Prostate gland (tissue), 2 donors: Measurements from ENCODE around the gene GPR55. TPM values are rescaled to one million over a fixed set of nuclear protein-coding genes. Genes with fewer than 3 reads are reported as not detected.
"Not testable (repeated sequence)": the region's sequence is repeated elsewhere in the genome, so short reads cannot be mapped to it uniquely, and the experiment has no call there.

Experiments used
- DNase-seq: peaks from one replicate; pipeline ENCODE4 v3.0.0-alpha.2; 2019; ENCODE audit warnings: low spot score
- H3K27ac ChIP-seq, 2 donors: fragments of 200-600 bp; sonication (generic); 2 replicates each; pipeline ENCODE4 v1.5.1; 2017 to 2019
- H3K27me3 ChIP-seq: fragments of 200-600 bp; sonication (generic); replicated peaks from 2 replicates; pipeline ENCODE4 v1.5.1; 2019; ENCODE audit not compliant: insufficient read depth
- H3K36me3 ChIP-seq, 2 donors: fragments of 200-600 bp; sonication (generic); 1 replicate in 1 of 2; 2 replicates in 1 of 2; pipeline versions ENCODE4 v1.5.1 to v1.8.1; 2017 to 2019
- H3K4me1 ChIP-seq: fragments of 200-600 bp; sonication (generic); replicated peaks from 2 replicates; pipeline ENCODE4 v1.5.1; 2019
- H3K4me3 ChIP-seq, 2 donors: fragments of 200-600 bp; sonication (generic); 2 replicates each; pipeline ENCODE4 v1.5.1; 2017 to 2019
- H3K9me3 ChIP-seq: fragments of 200-600 bp; sonication (generic); 2 replicates; pipeline ENCODE4 v1.5.1; 2017
- POLR2A ChIP-seq: fragments of 450-650 bp; IDR thresholded peaks from one replicate; pipeline ENCODE4 v1.6.1; 2016; ENCODE audit warnings: antibody characterized with exemption, mild to moderate bottlenecking
- POLR2AphosphoS5 ChIP-seq: sonication (generic); formaldehyde crosslinking; IDR thresholded peaks from one replicate; pipeline ENCODE4 v1.6.1; 2017; ENCODE audit warnings: antibody characterized with exemption
- WGBS: methylation state at CpG from one replicate; pipeline ENCODE4 v1.1.5; 2018; 5-methylcytosine and 5-hydroxymethylcytosine counted together
- intact Hi-C: fragments of 100-400 bp; cut with DNase I; formaldehyde crosslinking; loops from one replicate; pipeline ENCODE4 v1.14.2; 2022
- total RNA-seq, 2 donors: library from RNA; depleted of rRNA; stranded (reverse); fragments of >200 nt; gene quantifications; one replicate each; pipeline ENCODE4 v1.1.0, GENCODE V29; 2016
- TF ChIP-seq, protein P1 (sequence below), 4 experiments: fragments of 200-600 bp in 2 of 4; fragments of 450-650 bp in 2 of 4; sonication (generic) in 2 of 4; IDR thresholded peaks; 1 replicate in 3 of 4; 2 replicates in 1 of 4; pipeline ENCODE4 v1.5.1; 2016 to 2019; ENCODE audit warnings: antibody characterized with exemption in 4 of 4, mild to moderate bottlenecking in 2 of 4, moderate library complexity in 2 of 4

The GPR55 gene
- total RNA-seq, 2 donors from 2014 or later, result 0.77 to 3.0 TPM

DNA sequence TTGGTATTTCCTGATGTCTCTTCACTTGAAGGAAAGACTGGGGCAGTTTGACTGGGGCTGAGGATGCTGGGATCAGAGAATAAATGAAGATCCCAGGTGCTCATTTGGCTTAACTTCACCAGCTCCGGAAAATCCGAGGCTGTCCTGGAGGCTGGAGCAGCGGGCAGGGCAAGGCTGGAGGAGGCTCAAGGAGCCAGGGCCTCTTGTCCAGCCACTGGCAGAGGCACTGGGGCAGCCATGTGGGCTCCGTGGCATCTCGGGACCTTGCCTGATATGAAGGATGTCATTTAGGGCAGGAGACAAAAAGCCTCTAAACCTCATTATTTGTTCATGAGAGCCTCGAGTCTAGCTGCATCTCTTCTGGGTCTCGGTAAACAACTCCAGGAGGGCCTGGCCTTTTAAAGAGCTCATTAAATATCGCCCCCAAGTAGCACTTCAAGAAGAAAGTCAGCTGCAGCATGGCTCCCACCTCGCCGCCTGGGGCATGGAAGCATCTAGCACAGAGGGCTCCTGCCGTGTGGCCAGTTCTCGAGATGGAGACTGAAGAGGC, 13.5 kb upstream of the GPR55 start:
- Histone ChIP-seq H3K36me3 (no peaks in the 10 kb centered on the region), H3K27ac (no peak overlapping the region), H3K4me1 (no peaks in the 10 kb centered on the region), H3K27me3 (no peaks in the 10 kb centered on the region), H3K9me3 (no peaks in the 10 kb centered on the region), H3K4me3 (no peak overlapping the region)
- intact Hi-C loops, result no loop called here
- 81% methylated on average over 12 of the region's 12 CpGs for WGBS
- no peak for DNase-seq
- TF ChIP-seq, protein P1, sequence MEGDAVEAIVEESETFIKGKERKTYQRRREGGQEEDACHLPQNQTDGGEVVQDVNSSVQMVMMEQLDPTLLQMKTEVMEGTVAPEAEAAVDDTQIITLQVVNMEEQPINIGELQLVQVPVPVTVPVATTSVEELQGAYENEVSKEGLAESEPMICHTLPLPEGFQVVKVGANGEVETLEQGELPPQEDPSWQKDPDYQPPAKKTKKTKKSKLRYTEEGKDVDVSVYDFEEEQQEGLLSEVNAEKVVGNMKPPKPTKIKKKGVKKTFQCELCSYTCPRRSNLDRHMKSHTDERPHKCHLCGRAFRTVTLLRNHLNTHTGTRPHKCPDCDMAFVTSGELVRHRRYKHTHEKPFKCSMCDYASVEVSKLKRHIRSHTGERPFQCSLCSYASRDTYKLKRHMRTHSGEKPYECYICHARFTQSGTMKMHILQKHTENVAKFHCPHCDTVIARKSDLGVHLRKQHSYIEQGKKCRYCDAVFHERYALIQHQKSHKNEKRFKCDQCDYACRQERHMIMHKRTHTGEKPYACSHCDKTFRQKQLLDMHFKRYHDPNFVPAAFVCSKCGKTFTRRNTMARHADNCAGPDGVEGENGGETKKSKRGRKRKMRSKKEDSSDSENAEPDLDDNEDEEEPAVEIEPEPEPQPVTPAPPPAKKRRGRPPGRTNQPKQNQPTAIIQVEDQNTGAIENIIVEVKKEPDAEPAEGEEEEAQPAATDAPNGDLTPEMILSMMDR (IDR thresholded peaks at IDR 0.05), result no peak
- TF ChIP-seq POLR2A (no peak), POLR2AphosphoS5 (no peak)

DNA sequence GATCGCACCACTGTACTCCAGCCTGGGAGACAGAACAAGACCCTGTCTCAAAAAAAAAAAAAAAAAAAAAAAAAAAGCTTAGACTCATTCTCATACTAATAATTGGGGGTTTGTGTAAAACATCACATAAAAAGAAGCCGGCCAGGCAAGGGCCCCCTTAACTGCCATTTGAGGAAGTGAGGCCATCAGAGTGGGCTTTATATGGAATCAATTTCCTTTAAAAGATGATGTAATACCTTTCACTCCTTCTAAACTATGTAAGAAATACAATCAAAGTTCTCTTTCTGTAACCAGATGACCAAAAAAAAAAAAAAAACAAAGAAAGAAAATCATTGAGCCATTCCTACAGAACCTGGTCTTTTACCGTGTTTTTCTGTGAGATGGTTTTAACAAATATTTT, 13.1 kb upstream of the GPR55 start:
- intact Hi-C loops, result no loop called here
- Histone ChIP-seq H3K36me3 (no peaks in the 10 kb centered on the region), H3K4me3 (no peak overlapping the region), H3K27me3 (no peaks in the 10 kb centered on the region), H3K4me1 (no peaks in the 10 kb centered on the region), H3K9me3 (no peaks in the 10 kb centered on the region), H3K27ac (no peak overlapping the region)
- WGBS, result 92% methylated on average over 3 of the region's 3 CpGs
- TF ChIP-seq, protein P1 (IDR thresholded peaks at IDR 0.05), result no peak
- TF ChIP-seq POLR2AphosphoS5 (no peak), POLR2A (no peak)
- DNase-seq, result no peak

DNA sequence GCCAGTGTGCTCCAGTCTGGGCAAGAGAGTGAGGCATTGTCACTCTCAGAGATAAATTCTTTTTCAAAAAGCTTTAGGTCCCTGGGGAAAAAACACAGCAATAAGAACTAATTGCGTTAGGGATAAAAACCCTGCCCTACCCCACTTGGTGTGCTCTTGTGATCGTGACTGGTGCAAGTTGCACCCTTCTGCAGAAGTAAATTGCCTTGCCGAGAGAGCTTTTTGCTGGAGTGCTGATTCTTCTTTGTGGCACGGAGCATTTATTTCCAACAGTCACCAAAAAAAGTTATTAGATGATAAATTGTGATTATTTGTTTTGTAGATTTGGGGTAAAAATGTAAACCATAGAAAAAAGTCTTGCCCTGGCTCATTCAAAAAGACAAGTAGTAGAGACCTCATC, 12.3 kb upstream of the GPR55 start:
- WGBS, result 98% methylated on average over 4 of the region's 4 CpGs
- Histone ChIP-seq H3K4me1 (no peaks in the 10 kb centered on the region), H3K4me3 (no peak overlapping the region), H3K9me3 (no peaks in the 10 kb centered on the region), H3K36me3 (no peaks in the 10 kb centered on the region), H3K27ac (no peak overlapping the region), H3K27me3 (no peaks in the 10 kb centered on the region)
- intact Hi-C loops, result no loop called here
- no peak for DNase-seq
- no peak for TF ChIP-seq POLR2AphosphoS5
- TF ChIP-seq, protein P1 (IDR thresholded peaks at IDR 0.05), result no peak
- no peak for TF ChIP-seq POLR2A

DNA sequence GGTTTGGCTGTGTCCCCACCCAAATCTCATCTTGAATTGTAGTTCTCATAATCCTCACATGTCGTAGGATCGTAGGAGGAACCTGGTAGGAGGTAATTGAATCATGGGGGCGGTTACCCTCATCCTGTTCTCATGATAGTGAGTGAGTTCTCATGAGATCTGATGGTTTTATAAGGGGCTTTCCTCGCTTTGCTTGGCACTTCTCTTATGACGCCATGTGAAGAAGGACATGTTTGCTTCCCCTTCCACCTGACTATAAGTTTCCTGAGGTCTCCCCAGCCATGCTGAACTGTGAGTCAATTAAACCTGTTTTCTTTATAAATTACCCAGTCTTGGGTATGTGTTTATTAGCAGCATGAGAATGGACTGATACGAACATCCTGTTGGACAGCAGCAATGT, 11.2 kb upstream of the GPR55 start:
- H3K4me3 ChIP-seq, DNase-seq, H3K9me3 ChIP-seq, H3K36me3 ChIP-seq, H3K27me3 ChIP-seq, H3K27ac ChIP-seq, intact Hi-C loops, H3K4me1 ChIP-seq: not testable (repeated sequence)
- WGBS, result 93% methylated on average over 6 of the region's 6 CpGs

DNA sequence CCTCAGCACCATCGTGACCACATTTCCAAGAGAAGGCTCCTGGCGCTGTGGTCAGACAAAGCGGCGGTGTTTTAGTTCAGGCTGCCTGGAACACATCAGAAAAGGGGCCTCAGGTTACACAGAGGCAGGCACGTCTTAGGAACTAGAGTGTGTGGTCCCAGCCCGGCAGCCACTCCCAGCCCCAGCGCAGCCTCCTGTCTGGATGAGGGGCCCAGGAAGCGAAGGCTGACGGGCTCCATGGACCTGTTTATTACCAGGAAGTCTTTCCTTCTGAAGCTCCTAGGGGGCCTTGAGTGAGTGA, 10.0 kb upstream of the GPR55 start:
- H3K4me3 ChIP-seq, result no peak overlapping the region
- no peaks in the 10 kb centered on the region for H3K36me3 ChIP-seq
- no peaks in the 10 kb centered on the region for H3K9me3 ChIP-seq
- intact Hi-C loops, result no loop called here
- no peak for TF ChIP-seq POLR2AphosphoS5
- TF ChIP-seq, protein P1 (IDR thresholded peaks at IDR 0.05), result no peak
- TF ChIP-seq POLR2A, result no peak
- DNase-seq, result no peak
- H3K27me3 ChIP-seq, result no peaks in the 10 kb centered on the region
- no peak overlapping the region for H3K27ac ChIP-seq
- 59% methylated on average over 9 of the region's 9 CpGs for WGBS
- H3K4me1 ChIP-seq, result no peaks in the 10 kb centered on the region
